WTC11 (cell line): ENCODE data around the gene SBK3. TPM values are rescaled to one million over a fixed set of nuclear protein-coding genes. Genes with fewer than 3 reads are reported as not detected.

Experiments
- CBFB ChIP-seq: sonication (generic); formaldehyde crosslinking; IDR thresholded peaks from 2 replicates; pipeline ENCODE4 v1.8.1; 2022; ENCODE audit warnings: mild to moderate bottlenecking, low read depth, missing genetic modification reagents
- FOXK1 ChIP-seq: sonication (generic); formaldehyde crosslinking; IDR thresholded peaks from 2 replicates; pipeline ENCODE4 v1.8.0; 2022; ENCODE audit warnings: mild to moderate bottlenecking, moderate library complexity, missing genetic modification reagents
- FOXP1 ChIP-seq: sonication (generic); formaldehyde crosslinking; IDR thresholded peaks from 2 replicates; pipeline ENCODE4 v1.8.0; 2022; ENCODE audit warnings: missing genetic modification reagents, mild to moderate bottlenecking, moderate library complexity, borderline replicate concordance
- GABPB1 ChIP-seq: sonication (generic); formaldehyde crosslinking; IDR thresholded peaks from 2 replicates; pipeline ENCODE4 v1.8.1; 2023; ENCODE audit warnings: mild to moderate bottlenecking, missing genetic modification reagents
- GRHL2 ChIP-seq: fragments of 250-450 bp; sonication (Bioruptor Pico); IDR thresholded peaks from 2 replicates; pipeline ENCODE4 v1.8.0; 2022; ENCODE audit warnings: mild to moderate bottlenecking, moderate library complexity; ENCODE audit not compliant: insufficient replicate concordance, severe bottlenecking
- GTF2I ChIP-seq: fragments of 250-450 bp; sonication (Bioruptor Pico); conservative IDR thresholded peaks from 2 replicates; pipeline ENCODE4 v1.4.0; 2021; ENCODE audit warnings: mild to moderate bottlenecking
- MYBL2 ChIP-seq: sonication (generic); formaldehyde crosslinking; IDR thresholded peaks from 2 replicates; pipeline ENCODE4 v1.8.1; 2023; ENCODE audit warnings: mild to moderate bottlenecking, moderate library complexity, missing genetic modification reagents
- NFE2L1 ChIP-seq: sonication (generic); formaldehyde crosslinking; IDR thresholded peaks from 2 replicates; pipeline ENCODE4 v1.8.1; 2023; ENCODE audit warnings: missing genetic modification reagents
- NFYB ChIP-seq: sonication (generic); formaldehyde crosslinking; conservative IDR thresholded peaks from 2 replicates; pipeline ENCODE4 v1.8.0; 2022; ENCODE audit warnings: low read depth, missing genetic modification reagents
- OVOL2 ChIP-seq: fragments of 250-450 bp; sonication (Bioruptor Pico); IDR thresholded peaks from 2 replicates; pipeline ENCODE4 v1.9.0; 2021; ENCODE audit warnings: mild to moderate bottlenecking, borderline replicate concordance
- PRRX2 ChIP-seq: fragments of 250-450 bp; sonication (Bioruptor Pico); IDR thresholded peaks from 2 replicates; pipeline ENCODE4 v1.8.0; 2021; ENCODE audit warnings: mild to moderate bottlenecking
- RELA ChIP-seq: sonication (generic); formaldehyde crosslinking; IDR thresholded peaks from 2 replicates; pipeline ENCODE4 v1.8.1; 2022; ENCODE audit warnings: missing genetic modification reagents, mild to moderate bottlenecking, borderline replicate concordance
- SMAD3 ChIP-seq: sonication (generic); formaldehyde crosslinking; IDR thresholded peaks from 2 replicates; pipeline ENCODE4 v1.8.0; 2022; ENCODE audit warnings: missing genetic modification reagents, mild to moderate bottlenecking, borderline replicate concordance
- SP1 ChIP-seq: sonication (generic); formaldehyde crosslinking; conservative IDR thresholded peaks from 2 replicates; pipeline ENCODE4 v1.8.1; 2022; ENCODE audit warnings: missing genetic modification reagents
- TEAD1 ChIP-seq: sonication (generic); formaldehyde crosslinking; IDR thresholded peaks from 2 replicates; pipeline ENCODE4 v1.8.0; 2022; ENCODE audit warnings: mild to moderate bottlenecking, missing genetic modification reagents
- ZBTB21 ChIP-seq: sonication (generic); formaldehyde crosslinking; IDR thresholded peaks from 2 replicates; pipeline ENCODE4 v1.8.1; 2023; ENCODE audit warnings: mild to moderate bottlenecking, missing genetic modification reagents, borderline replicate concordance
- ZNF317 ChIP-seq: sonication (generic); formaldehyde crosslinking; IDR thresholded peaks from 2 replicates; pipeline ENCODE4 v1.8.1; 2023; ENCODE audit warnings: low read depth, mild to moderate bottlenecking, moderate library complexity, missing genetic modification reagents, borderline replicate concordance
- ZNF396 ChIP-seq: fragments of 250-450 bp; sonication (Bioruptor Pico); IDR thresholded peaks from 2 replicates; pipeline ENCODE4 v1.8.0; 2021; ENCODE audit warnings: mild to moderate bottlenecking, moderate library complexity, borderline replicate concordance
- ZNF416 ChIP-seq: fragments of 250-450 bp; sonication (Bioruptor Pico); IDR thresholded peaks from 2 replicates; pipeline ENCODE4 v1.9.0; 2021; ENCODE audit warnings: mild to moderate bottlenecking, inconsistent platforms
- ZNF423 ChIP-seq: fragments of 250-450 bp; sonication (Bioruptor Pico); IDR thresholded peaks from 2 replicates; pipeline ENCODE4 v2.1.2; 2022; ENCODE audit warnings: mild to moderate bottlenecking, moderate library complexity
- total RNA-seq: library from RNA; stranded (reverse); gene quantifications from 3 replicates; pipeline ENCODE4 v1.2.3, GENCODE V29; 2021
- TF ChIP-seq, protein P1 (sequence below): sonication (generic); formaldehyde crosslinking; IDR thresholded peaks from 2 replicates; pipeline ENCODE4 v1.8.0; 2022; ENCODE audit warnings: mild to moderate bottlenecking, missing genetic modification reagents
- TF ChIP-seq, protein P2 (sequence below): fragments of 200-600 bp; IDR thresholded peaks from 2 replicates; pipeline ENCODE4 v1.8.0; 2022; ENCODE audit warnings: antibody characterized with exemption
- TF ChIP-seq, protein P3 (sequence below): sonication (generic); formaldehyde crosslinking; IDR thresholded peaks from 2 replicates; pipeline ENCODE4 v1.8.1; 2022; ENCODE audit warnings: low read depth, missing genetic modification reagents, borderline replicate concordance
- TF ChIP-seq, protein P4 (sequence below): fragments of 250-450 bp; sonication (Bioruptor Pico); IDR thresholded peaks from 2 replicates; pipeline ENCODE4 v1.9.0; 2021; ENCODE audit warnings: mild to moderate bottlenecking
- TF ChIP-seq, protein P5 (sequence below): sonication (generic); formaldehyde crosslinking; IDR thresholded peaks from 2 replicates; pipeline ENCODE4 v1.8.1; 2022; ENCODE audit warnings: missing genetic modification reagents, borderline replicate concordance
- TF ChIP-seq, protein P6 (sequence below): sonication (generic); formaldehyde crosslinking; IDR thresholded peaks from 2 replicates; pipeline ENCODE4 v1.8.0; 2022; ENCODE audit warnings: mild to moderate bottlenecking, missing genetic modification reagents
- TF ChIP-seq, protein P7 (sequence below): sonication (generic); formaldehyde crosslinking; IDR thresholded peaks from 2 replicates; pipeline ENCODE4 v1.8.1; 2023; ENCODE audit warnings: mild to moderate bottlenecking, missing genetic modification reagents, moderate library complexity
- TF ChIP-seq, protein P8 (sequence below): sonication (generic); formaldehyde crosslinking; IDR thresholded peaks from 2 replicates; pipeline ENCODE4 v1.8.1; 2023; ENCODE audit warnings: mild to moderate bottlenecking, missing genetic modification reagents, moderate library complexity

The SBK3 gene
- total RNA-seq, 1 experiment from 2014 or later = 0.90 TPM

DNA sequence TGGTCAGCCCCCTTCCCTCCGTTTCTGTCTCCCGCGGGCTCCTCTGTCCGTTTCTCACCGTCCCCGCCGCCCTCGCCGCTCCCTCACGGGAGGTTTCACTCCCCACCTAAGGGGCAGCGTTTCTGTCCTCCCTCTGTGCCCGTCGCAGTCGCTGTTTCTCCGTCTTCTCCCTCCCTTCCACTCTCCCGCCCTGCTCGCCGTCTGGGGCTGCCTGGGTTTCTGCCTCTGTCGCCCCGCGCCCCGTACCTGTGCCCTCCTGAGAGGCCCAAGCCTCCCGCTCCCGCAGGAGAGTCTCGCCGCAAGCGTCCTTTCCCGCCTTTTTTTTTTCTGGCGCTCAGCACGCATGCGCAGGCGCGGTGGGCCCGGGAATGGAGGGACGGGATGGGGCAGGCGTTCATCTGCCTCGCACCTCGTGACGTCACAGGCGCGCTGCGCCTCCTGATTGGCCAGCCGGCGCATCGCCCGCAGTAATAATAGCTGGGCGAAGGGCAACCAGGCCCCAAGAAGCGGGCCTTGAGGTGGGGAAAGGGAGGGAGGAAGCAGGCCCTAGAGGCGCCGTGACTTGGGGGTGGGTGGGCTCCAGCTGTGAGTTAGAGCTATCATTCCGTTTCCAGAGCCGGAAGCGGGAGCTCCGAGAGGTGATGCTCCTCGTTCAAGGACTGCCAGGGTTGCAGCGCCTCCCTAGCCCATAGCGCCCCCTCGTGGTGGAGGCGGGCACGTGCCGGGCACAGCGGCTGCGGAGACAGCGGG lies 41.7 kb downstream of the SBK3 start (continued):
- TF ChIP-seq, protein P1, sequence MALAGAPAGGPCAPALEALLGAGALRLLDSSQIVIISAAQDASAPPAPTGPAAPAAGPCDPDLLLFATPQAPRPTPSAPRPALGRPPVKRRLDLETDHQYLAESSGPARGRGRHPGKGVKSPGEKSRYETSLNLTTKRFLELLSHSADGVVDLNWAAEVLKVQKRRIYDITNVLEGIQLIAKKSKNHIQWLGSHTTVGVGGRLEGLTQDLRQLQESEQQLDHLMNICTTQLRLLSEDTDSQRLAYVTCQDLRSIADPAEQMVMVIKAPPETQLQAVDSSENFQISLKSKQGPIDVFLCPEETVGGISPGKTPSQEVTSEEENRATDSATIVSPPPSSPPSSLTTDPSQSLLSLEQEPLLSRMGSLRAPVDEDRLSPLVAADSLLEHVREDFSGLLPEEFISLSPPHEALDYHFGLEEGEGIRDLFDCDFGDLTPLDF (CRISPR knock-in tag) = peak; percentile 99
- no peak for TF ChIP-seq GABPB1 (CRISPR knock-in tag)
- TF ChIP-seq SP1 = peak; percentile 92
- TF ChIP-seq ZNF423 (CRISPR knock-in tag) = no peak
- TF ChIP-seq GTF2I (CRISPR knock-in tag) = no peak
- TF ChIP-seq ZNF396 (CRISPR knock-in tag) = no peak
- TF ChIP-seq CBFB (CRISPR knock-in tag) = peak; percentile 95; the same call in 1 of the 2 replicates
- TF ChIP-seq, protein P2, sequence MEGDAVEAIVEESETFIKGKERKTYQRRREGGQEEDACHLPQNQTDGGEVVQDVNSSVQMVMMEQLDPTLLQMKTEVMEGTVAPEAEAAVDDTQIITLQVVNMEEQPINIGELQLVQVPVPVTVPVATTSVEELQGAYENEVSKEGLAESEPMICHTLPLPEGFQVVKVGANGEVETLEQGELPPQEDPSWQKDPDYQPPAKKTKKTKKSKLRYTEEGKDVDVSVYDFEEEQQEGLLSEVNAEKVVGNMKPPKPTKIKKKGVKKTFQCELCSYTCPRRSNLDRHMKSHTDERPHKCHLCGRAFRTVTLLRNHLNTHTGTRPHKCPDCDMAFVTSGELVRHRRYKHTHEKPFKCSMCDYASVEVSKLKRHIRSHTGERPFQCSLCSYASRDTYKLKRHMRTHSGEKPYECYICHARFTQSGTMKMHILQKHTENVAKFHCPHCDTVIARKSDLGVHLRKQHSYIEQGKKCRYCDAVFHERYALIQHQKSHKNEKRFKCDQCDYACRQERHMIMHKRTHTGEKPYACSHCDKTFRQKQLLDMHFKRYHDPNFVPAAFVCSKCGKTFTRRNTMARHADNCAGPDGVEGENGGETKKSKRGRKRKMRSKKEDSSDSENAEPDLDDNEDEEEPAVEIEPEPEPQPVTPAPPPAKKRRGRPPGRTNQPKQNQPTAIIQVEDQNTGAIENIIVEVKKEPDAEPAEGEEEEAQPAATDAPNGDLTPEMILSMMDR = peak; percentile 99
- peak; percentile 80 for TF ChIP-seq ZNF317 (CRISPR knock-in tag)
- TF ChIP-seq NFE2L1 = peak; percentile 100
- TF ChIP-seq, protein P3, sequence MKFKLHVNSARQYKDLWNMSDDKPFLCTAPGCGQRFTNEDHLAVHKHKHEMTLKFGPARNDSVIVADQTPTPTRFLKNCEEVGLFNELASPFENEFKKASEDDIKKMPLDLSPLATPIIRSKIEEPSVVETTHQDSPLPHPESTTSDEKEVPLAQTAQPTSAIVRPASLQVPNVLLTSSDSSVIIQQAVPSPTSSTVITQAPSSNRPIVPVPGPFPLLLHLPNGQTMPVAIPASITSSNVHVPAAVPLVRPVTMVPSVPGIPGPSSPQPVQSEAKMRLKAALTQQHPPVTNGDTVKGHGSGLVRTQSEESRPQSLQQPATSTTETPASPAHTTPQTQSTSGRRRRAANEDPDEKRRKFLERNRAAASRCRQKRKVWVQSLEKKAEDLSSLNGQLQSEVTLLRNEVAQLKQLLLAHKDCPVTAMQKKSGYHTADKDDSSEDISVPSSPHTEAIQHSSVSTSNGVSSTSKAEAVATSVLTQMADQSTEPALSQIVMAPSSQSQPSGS (CRISPR knock-in tag) = peak; percentile 96
- TF ChIP-seq, protein P4, sequence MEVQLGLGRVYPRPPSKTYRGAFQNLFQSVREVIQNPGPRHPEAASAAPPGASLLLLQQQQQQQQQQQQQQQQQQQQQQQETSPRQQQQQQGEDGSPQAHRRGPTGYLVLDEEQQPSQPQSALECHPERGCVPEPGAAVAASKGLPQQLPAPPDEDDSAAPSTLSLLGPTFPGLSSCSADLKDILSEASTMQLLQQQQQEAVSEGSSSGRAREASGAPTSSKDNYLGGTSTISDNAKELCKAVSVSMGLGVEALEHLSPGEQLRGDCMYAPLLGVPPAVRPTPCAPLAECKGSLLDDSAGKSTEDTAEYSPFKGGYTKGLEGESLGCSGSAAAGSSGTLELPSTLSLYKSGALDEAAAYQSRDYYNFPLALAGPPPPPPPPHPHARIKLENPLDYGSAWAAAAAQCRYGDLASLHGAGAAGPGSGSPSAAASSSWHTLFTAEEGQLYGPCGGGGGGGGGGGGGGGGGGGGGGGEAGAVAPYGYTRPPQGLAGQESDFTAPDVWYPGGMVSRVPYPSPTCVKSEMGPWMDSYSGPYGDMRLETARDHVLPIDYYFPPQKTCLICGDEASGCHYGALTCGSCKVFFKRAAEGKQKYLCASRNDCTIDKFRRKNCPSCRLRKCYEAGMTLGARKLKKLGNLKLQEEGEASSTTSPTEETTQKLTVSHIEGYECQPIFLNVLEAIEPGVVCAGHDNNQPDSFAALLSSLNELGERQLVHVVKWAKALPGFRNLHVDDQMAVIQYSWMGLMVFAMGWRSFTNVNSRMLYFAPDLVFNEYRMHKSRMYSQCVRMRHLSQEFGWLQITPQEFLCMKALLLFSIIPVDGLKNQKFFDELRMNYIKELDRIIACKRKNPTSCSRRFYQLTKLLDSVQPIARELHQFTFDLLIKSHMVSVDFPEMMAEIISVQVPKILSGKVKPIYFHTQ (CRISPR knock-in tag) = no peak
- no peak for TF ChIP-seq ZNF416 (CRISPR knock-in tag)
- TF ChIP-seq, protein P5, sequence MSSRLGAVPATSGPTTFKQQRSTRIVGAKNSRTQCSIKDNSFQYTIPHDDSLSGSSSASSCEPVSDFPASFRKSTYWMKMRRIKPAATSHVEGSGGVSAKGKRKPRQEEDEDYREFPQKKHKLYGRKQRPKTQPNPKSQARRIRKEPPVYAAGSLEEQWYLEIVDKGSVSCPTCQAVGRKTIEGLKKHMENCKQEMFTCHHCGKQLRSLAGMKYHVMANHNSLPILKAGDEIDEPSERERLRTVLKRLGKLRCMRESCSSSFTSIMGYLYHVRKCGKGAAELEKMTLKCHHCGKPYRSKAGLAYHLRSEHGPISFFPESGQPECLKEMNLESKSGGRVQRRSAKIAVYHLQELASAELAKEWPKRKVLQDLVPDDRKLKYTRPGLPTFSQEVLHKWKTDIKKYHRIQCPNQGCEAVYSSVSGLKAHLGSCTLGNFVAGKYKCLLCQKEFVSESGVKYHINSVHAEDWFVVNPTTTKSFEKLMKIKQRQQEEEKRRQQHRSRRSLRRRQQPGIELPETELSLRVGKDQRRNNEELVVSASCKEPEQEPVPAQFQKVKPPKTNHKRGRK (CRISPR knock-in tag) = peak; percentile 87; the same call in 1 of the 2 replicates
- TF ChIP-seq, protein P6, sequence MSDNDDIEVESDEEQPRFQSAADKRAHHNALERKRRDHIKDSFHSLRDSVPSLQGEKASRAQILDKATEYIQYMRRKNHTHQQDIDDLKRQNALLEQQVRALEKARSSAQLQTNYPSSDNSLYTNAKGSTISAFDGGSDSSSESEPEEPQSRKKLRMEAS (CRISPR knock-in tag) = peak; percentile 100
- peak; percentile 97 for TF ChIP-seq SMAD3
- TF ChIP-seq PRRX2 (CRISPR knock-in tag) = no peak
- no peak for TF ChIP-seq GRHL2 (CRISPR knock-in tag)
- peak; percentile 99 for TF ChIP-seq TEAD1 (CRISPR knock-in tag)
- peak; percentile 99 for TF ChIP-seq FOXK1 (CRISPR knock-in tag)
- peak; percentile 98 for TF ChIP-seq ZBTB21 (CRISPR knock-in tag)
- TF ChIP-seq, protein P7, sequence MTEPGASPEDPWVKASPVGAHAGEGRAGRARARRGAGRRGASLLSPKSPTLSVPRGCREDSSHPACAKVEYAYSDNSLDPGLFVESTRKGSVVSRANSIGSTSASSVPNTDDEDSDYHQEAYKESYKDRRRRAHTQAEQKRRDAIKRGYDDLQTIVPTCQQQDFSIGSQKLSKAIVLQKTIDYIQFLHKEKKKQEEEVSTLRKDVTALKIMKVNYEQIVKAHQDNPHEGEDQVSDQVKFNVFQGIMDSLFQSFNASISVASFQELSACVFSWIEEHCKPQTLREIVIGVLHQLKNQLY (CRISPR knock-in tag) = no peak; the same call in 1 of the 2 replicates
- peak; percentile 96 for TF ChIP-seq NFYB
- peak; percentile 99 for TF ChIP-seq RELA
- TF ChIP-seq, protein P8, sequence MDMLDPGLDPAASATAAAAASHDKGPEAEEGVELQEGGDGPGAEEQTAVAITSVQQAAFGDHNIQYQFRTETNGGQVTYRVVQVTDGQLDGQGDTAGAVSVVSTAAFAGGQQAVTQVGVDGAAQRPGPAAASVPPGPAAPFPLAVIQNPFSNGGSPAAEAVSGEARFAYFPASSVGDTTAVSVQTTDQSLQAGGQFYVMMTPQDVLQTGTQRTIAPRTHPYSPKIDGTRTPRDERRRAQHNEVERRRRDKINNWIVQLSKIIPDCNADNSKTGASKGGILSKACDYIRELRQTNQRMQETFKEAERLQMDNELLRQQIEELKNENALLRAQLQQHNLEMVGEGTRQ = peak; percentile 81
- peak; percentile 98 for TF ChIP-seq MYBL2 (CRISPR knock-in tag)
- no peak for TF ChIP-seq OVOL2 (CRISPR knock-in tag)
- peak; percentile 100 for TF ChIP-seq FOXP1
